ENCODE data around the gene GCFC2.

GRCh38 chr2:75619956-75620740, 90.6 kb downstream of the GCFC2 start:
- TF ChIP-seq CTCF (IDR thresholded peaks at IDR 0.05; ENCODE audit: low read depth, low read length) (no peak), EZH2phosphoT487 (IDR thresholded peaks at IDR 0.05; ENCODE audit: low read depth) (no peak)

Measured in OCI-LY3 (cell line).